IMR-90 (cell line): ENCODE measurements around the gene SMTNL1. TPM values are rescaled to one million over a fixed set of nuclear protein-coding genes. Genes with fewer than 3 reads are reported as not detected.

Experiments used
- ATAC-seq: fragments of 200-7000 bp; cut with Tn5 transposase; 2 replicates; pipeline ENCODE4 v1.9.1; 2020; ENCODE audit warnings: low read depth, mild to moderate bottlenecking, moderate library complexity
- BruUV-seq: library from RNA; stranded (reverse); fragments of 400-500 nt; replicated peaks from 2 replicates; lab custom pipeline; 2021; lab: Mats Ljungman, UMichigan
- CTCF ChIA-PET: fragments of 300-600 bp; formaldehyde crosslinking; extraction: SDS; loops from one replicate; lab custom pipeline; 2021; ENCODE audit warnings: antibody characterized with exemption; lab: Yijun Ruan, JAX
- POLR2A ChIA-PET: fragments of 300-600 bp; sonication (Branson Sonifier 250); formaldehyde crosslinking; loops from one replicate; lab custom pipeline; 2022; ENCODE audit warnings: antibody characterized with exemption; ENCODE audit not compliant: unreplicated experiment; lab: Charles Lee
- DNase-seq: peaks from one replicate; pipeline ENCODE4 v3.0.0; 2013
- H2AFZ ChIP-seq: replicated peaks from 2 replicates; pipeline ENCODE3; 2013; ENCODE audit warnings: low read length, mild to moderate bottlenecking; ENCODE audit not compliant: poor library complexity
- H2AK5ac ChIP-seq: 2 replicates; pipeline ENCODE4 v1.6.1; 2013; ENCODE audit warnings: low read depth, low read length, inconsistent platforms
- H2AK9ac ChIP-seq: replicated peaks from 2 replicates; pipeline ENCODE3; 2013; ENCODE audit warnings: mild to moderate bottlenecking, low read depth, low read length, moderate library complexity; ENCODE audit not compliant: poor library complexity
- H2BK120ac ChIP-seq: 2 replicates; pipeline ENCODE4 v1.6.1; 2013; ENCODE audit warnings: low read depth, low read length, inconsistent platforms
- H2BK15ac ChIP-seq: 3 replicates; pipeline ENCODE4 v1.6.1; 2013; ENCODE audit warnings: low read depth, low read length, inconsistent platforms
- H2BK20ac ChIP-seq: 2 replicates; pipeline ENCODE4 v1.6.1; 2013; ENCODE audit warnings: low read depth, mild to moderate bottlenecking, inconsistent platforms, low read length, moderate library complexity
- H2BK5ac ChIP-seq: 2 replicates; pipeline ENCODE4 v1.6.1; 2013; ENCODE audit warnings: mild to moderate bottlenecking, low read depth, low read length, inconsistent platforms; ENCODE audit not compliant: poor library complexity, severe bottlenecking
- H3K14ac ChIP-seq: replicated peaks from 2 replicates; pipeline ENCODE4 v1.6.1; 2013; ENCODE audit warnings: low read depth, low read length, inconsistent platforms
- H3K18ac ChIP-seq: 2 replicates; pipeline ENCODE4 v1.6.1; 2013; ENCODE audit warnings: low read depth, low read length, control low read depth
- H3K23ac ChIP-seq: 2 replicates; pipeline ENCODE4 v1.6.1; 2013; ENCODE audit warnings: low read depth, low read length, inconsistent platforms
- H3K27ac ChIP-seq: 2 replicates; pipeline ENCODE4 v1.5.1; 2013; ENCODE audit warnings: mild to moderate bottlenecking, control low read depth, low read length; ENCODE audit not compliant: insufficient read depth
- H3K27me3 ChIP-seq: 2 replicates; pipeline ENCODE4 v1.6.1; 2013; ENCODE audit warnings: low read length; ENCODE audit not compliant: control insufficient read depth, insufficient read depth
- H3K36me3 ChIP-seq: 2 replicates; pipeline ENCODE4 v1.6.1; 2013; ENCODE audit warnings: low read length, mixed read lengths; ENCODE audit not compliant: control insufficient read depth, insufficient read depth
- H3K4ac ChIP-seq: 2 replicates; pipeline ENCODE4 v1.6.1; 2013; ENCODE audit warnings: low read depth, low read length, inconsistent platforms
- H3K4me1 ChIP-seq: 2 replicates; pipeline ENCODE4 v1.6.1; 2013; ENCODE audit warnings: low read length, mixed read lengths; ENCODE audit not compliant: control insufficient read depth, insufficient read depth
- H3K4me2 ChIP-seq: 2 replicates; pipeline ENCODE4 v1.6.1; 2013; ENCODE audit warnings: low read depth, mild to moderate bottlenecking, control low read depth, low read length, moderate library complexity
- H3K4me3 ChIP-seq: 2 replicates; pipeline ENCODE4 v1.5.1; 2013; ENCODE audit warnings: low read depth, mild to moderate bottlenecking, control low read depth, low read length, moderate library complexity; ENCODE audit not compliant: insufficient read depth
- H3K56ac ChIP-seq: 2 replicates; pipeline ENCODE4 v1.6.1; 2013; ENCODE audit warnings: low read length, inconsistent platforms; ENCODE audit not compliant: insufficient read depth; ENCODE audit errors: extremely low read depth
- H3K79me1 ChIP-seq, 2 experiments: 2 replicates each; pipeline ENCODE4 v1.6.1; 2013; ENCODE audit warnings: low read length in 2 of 2, inconsistent platforms in 1 of 2, low read depth in 1 of 2
- H3K9ac ChIP-seq: 2 replicates; pipeline ENCODE4 v1.6.1; 2013; ENCODE audit warnings: low read depth, low read length, control low read depth
- H3K9me1 ChIP-seq: 2 replicates; pipeline ENCODE4 v1.6.1; 2013; ENCODE audit warnings: low read length, inconsistent platforms; ENCODE audit not compliant: insufficient read depth
- H3K9me3 ChIP-seq: 2 replicates; pipeline ENCODE4 v1.6.1; 2013; ENCODE audit warnings: low read length; ENCODE audit not compliant: control insufficient read depth, insufficient read depth
- H4K20me1 ChIP-seq: 2 replicates; pipeline ENCODE4 v1.6.1; 2013; ENCODE audit warnings: low read length, inconsistent platforms; ENCODE audit not compliant: insufficient read depth
- H4K5ac ChIP-seq: 2 replicates; pipeline ENCODE4 v1.6.1; 2013; ENCODE audit warnings: mild to moderate bottlenecking, low read depth, low read length, control low read depth
- H4K8ac ChIP-seq, 2 experiments: 2 replicates each; pipeline ENCODE4 v1.6.1; 2013; ENCODE audit warnings: low read depth in 2 of 2, low read length in 2 of 2, control low read depth in 1 of 2, inconsistent platforms in 1 of 2
- H4K91ac ChIP-seq: 2 replicates; pipeline ENCODE4 v1.6.1; 2013; ENCODE audit warnings: low read depth, low read length, inconsistent platforms; ENCODE audit not compliant: insufficient read depth
- BHLHE40 ChIP-seq: fragments of 150-350 bp; IDR thresholded peaks from 2 replicates; pipeline ENCODE4 v1.6.1; 2016; ENCODE audit warnings: mild to moderate bottlenecking, low read depth, low read length
- CEBPB ChIP-seq: IDR thresholded peaks from 2 replicates; pipeline ENCODE4 v1.6.1; 2012; ENCODE audit warnings: low read depth, low read length, improper control_type of control experiment
- CHD1 ChIP-seq: IDR thresholded peaks from 2 replicates; pipeline ENCODE4 v1.6.1; 2012; ENCODE audit warnings: low read depth, low read length, improper control_type of control experiment
- MAFK ChIP-seq: IDR thresholded peaks from 2 replicates; pipeline ENCODE4 v1.6.1; 2012; ENCODE audit warnings: low read depth, low read length, improper control_type of control experiment
- MAZ ChIP-seq: IDR thresholded peaks from 2 replicates; pipeline ENCODE4 v1.6.1; 2012; ENCODE audit warnings: low read depth, mild to moderate bottlenecking, low read length, improper control_type of control experiment, moderate library complexity, borderline replicate concordance
- MXI1 ChIP-seq: IDR thresholded peaks from 2 replicates; pipeline ENCODE4 v1.6.1; 2012; ENCODE audit warnings: low read depth, mild to moderate bottlenecking, low read length, moderate library complexity, borderline replicate concordance
- NFE2L2 ChIP-seq: fragments of 150-350 bp; IDR thresholded peaks from 2 replicates; pipeline ENCODE4 v1.6.1; 2016; ENCODE audit warnings: low read depth, mild to moderate bottlenecking, low read length
- POLR2A ChIP-seq: IDR thresholded peaks from 2 replicates; pipeline ENCODE4 v1.6.1; 2012; ENCODE audit warnings: mild to moderate bottlenecking, low read depth, low read length
- RCOR1 ChIP-seq: IDR thresholded peaks from 2 replicates; pipeline ENCODE4 v1.6.1; 2012; ENCODE audit warnings: mild to moderate bottlenecking, low read length, improper control_type of control experiment; ENCODE audit not compliant: insufficient replicate concordance
- RFX5 ChIP-seq: IDR thresholded peaks from 2 replicates; pipeline ENCODE4 v1.8.0; 2012; ENCODE audit warnings: low read depth, mild to moderate bottlenecking, low read length, moderate library complexity
- SMC3 ChIP-seq: fragments of 150-350 bp; IDR thresholded peaks from 2 replicates; pipeline ENCODE4 v1.6.1; 2016; ENCODE audit warnings: low read depth, mild to moderate bottlenecking, antibody characterized with exemption, low read length, moderate library complexity
- WGBS, 2 experiments: methylation state at CpG; one replicate each; pipeline versions ENCODE4 v1.1.5 to v1.1.7; 2013; ENCODE audit warnings: missing lambda C conversion rate in 2 of 2; ENCODE audit not compliant: insufficient read length in 1 of 2; ENCODE audit errors: extremely low coverage in 2 of 2; 5-methylcytosine and 5-hydroxymethylcytosine counted together
- dilution Hi-C: fragments of 300-500 bp; cut with HindIII; formaldehyde crosslinking; loops from one replicate; pipeline ENCODE4 v1.14.3; 2018; ENCODE audit warnings: low sequenced_read_pairs; ENCODE audit not compliant: unreplicated experiment
- in situ Hi-C: fragments of 300-500 bp; cut with MboI; formaldehyde crosslinking; loops from 3 replicates; pipeline ENCODE4 v1.14.3; 2019; ENCODE audit warnings: low sequenced_read_pairs, inconsistent platforms, mixed read lengths
- intact Hi-C: fragments of 100-400 bp; cut with micrococcal nuclease; formaldehyde crosslinking; loops from 2 replicates; pipeline ENCODE4 v1.10.0; 2022
- polyA plus RNA-seq, 3 experiments: library from polyadenylated mRNA; depleted of rRNA; stranded (reverse); fragments of >200 nt; gene quantifications; 2 replicates each; pipeline ENCODE4 v1.2.3, GENCODE V29; 2012; ENCODE audit warnings: low replicate concordance in 1 of 3
- total RNA-seq: library from RNA; depleted of rRNA; stranded (reverse); fragments of >200 nt; gene quantifications from 2 replicates; pipeline ENCODE4 v1.2.3, GENCODE V29; 2012
- TF ChIP-seq, protein P1 (sequence below): fragments of 150-350 bp; IDR thresholded peaks from 2 replicates; pipeline ENCODE4 v1.6.1; 2016; ENCODE audit warnings: low read depth, mild to moderate bottlenecking, low read length, moderate library complexity, borderline replicate concordance
- TF ChIP-seq, protein P2 (sequence below): conservative IDR thresholded peaks from 2 replicates; pipeline ENCODE4 v1.5.1; 2012; ENCODE audit warnings: mild to moderate bottlenecking, low read depth, low read length, improper control_type of control experiment

SMTNL1 gene
- total and polyA plus RNA-seq, 2 of the 4 experiments (the other 2 are of a cell fraction), result not detected

DNA sequence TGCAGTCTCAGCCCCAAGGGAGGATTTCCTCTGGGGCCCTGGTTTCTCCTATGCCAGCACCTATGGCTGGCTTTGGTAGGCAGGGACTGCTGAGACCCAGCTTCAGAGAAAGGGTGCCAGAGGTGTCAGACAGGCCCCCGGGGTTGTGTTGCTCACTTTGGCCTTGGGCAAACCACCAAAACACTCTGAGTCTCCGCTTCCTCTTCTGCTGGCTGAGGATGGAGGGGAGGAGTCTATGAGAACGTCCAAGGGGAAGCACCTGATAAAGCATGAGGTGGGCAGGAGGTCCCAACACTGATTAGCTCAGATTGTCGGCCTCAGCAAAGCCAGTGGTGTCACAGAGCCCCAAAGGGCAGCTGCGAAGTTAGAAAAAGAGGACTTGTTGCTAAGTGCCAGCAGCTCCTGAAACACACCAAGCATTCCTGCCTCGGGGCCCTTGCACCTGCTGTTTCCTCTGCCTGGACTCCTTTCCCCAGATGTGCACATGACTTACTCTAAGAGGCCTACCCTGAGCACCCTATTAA, 10.5 kb downstream of the SMTNL1 start:
- Histone ChIP-seq H3K4ac (no peak overlapping the region), H4K91ac (no peak overlapping the region), H4K5ac (no peak overlapping the region), H3K4me1 (no peaks in the 10 kb centered on the region), H3K14ac (no peak overlapping the region), H3K9me1 (no peaks in the 10 kb centered on the region), H4K20me1 (no peaks in the 10 kb centered on the region), H3K4me3 (no peak overlapping the region), H3K27ac (no peak overlapping the region), H3K4me2 (no peak overlapping the region), H4K8ac (no peak overlapping the region), H2BK120ac (no peak overlapping the region), H3K9me3 (no peaks in the 10 kb centered on the region), H3K36me3 (peaks cover 30% of the 10 kb centered on the region), H3K9ac (no peak overlapping the region), H3K56ac (no peak overlapping the region), H2BK5ac (no peak overlapping the region), H3K27me3 (peaks cover 6% of the 10 kb centered on the region; the same call in 1 of the 2 replicates), H2BK15ac (no peak overlapping the region), H3K18ac (no peak overlapping the region), H2BK20ac (no peak overlapping the region), H2AK9ac (peak overlapping the region; percentile 79), H3K23ac (no peak overlapping the region), H3K79me1 (no peaks in the 10 kb centered on the region), H2AK5ac (no peak overlapping the region), H2AFZ (no peak overlapping the region)
- no TSS peak for BruUV-seq
- DNase-seq, result no peak
- intact Hi-C loops, result no loop called here
- ChIA-PET POLR2A (interaction anchor here (0.6 kb wide), 1 partner anchor 978 kb away, joined by 3 read pairs; no protein-coding TSS in a partner anchor), CTCF (interaction anchor here (0.6 kb wide), 1 partner anchor 111 kb away, joined by 8 read pairs; no protein-coding TSS in a partner anchor)
- 86% methylated on average over 4 of the region's 6 CpGs; no CpG with 5 or more reads in 1 of the 2 experiments for WGBS, 2 experiments
- dilution Hi-C loops, result no loop called here
- no peak for TF ChIP-seq SMC3
- TF ChIP-seq BHLHE40, result no peak
- TF ChIP-seq NFE2L2, result no peak
- no peak for TF ChIP-seq MXI1
- TF ChIP-seq, protein P1, sequence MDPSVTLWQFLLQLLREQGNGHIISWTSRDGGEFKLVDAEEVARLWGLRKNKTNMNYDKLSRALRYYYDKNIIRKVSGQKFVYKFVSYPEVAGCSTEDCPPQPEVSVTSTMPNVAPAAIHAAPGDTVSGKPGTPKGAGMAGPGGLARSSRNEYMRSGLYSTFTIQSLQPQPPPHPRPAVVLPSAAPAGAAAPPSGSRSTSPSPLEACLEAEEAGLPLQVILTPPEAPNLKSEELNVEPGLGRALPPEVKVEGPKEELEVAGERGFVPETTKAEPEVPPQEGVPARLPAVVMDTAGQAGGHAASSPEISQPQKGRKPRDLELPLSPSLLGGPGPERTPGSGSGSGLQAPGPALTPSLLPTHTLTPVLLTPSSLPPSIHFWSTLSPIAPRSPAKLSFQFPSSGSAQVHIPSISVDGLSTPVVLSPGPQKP, result no peak
- TF ChIP-seq CEBPB, result no peak
- TF ChIP-seq, protein P2, sequence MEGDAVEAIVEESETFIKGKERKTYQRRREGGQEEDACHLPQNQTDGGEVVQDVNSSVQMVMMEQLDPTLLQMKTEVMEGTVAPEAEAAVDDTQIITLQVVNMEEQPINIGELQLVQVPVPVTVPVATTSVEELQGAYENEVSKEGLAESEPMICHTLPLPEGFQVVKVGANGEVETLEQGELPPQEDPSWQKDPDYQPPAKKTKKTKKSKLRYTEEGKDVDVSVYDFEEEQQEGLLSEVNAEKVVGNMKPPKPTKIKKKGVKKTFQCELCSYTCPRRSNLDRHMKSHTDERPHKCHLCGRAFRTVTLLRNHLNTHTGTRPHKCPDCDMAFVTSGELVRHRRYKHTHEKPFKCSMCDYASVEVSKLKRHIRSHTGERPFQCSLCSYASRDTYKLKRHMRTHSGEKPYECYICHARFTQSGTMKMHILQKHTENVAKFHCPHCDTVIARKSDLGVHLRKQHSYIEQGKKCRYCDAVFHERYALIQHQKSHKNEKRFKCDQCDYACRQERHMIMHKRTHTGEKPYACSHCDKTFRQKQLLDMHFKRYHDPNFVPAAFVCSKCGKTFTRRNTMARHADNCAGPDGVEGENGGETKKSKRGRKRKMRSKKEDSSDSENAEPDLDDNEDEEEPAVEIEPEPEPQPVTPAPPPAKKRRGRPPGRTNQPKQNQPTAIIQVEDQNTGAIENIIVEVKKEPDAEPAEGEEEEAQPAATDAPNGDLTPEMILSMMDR, result no peak
- no peak for TF ChIP-seq CHD1
- no peak for TF ChIP-seq MAZ
- TF ChIP-seq RFX5, result no peak
- no peak for TF ChIP-seq RCOR1
- no peak for TF ChIP-seq POLR2A
- no peak for TF ChIP-seq MAFK
- ATAC-seq, result no peak
- in situ Hi-C loops, result no loop called here
